GM12864 (cell line): ENCODE data around the gene MKS1.

Experiments used
- DNase-seq: peaks from one replicate; pipeline ENCODE4 v3.0.0-alpha.2; 2011; ENCODE audit warnings: low read depth
- H3K4me3 ChIP-seq: 2 replicates; pipeline ENCODE4 v1.5.1; 2011; ENCODE audit warnings: mild to moderate bottlenecking, low read depth, low read length, control low read depth
- CTCF ChIP-seq: IDR thresholded peaks from 2 replicates; pipeline ENCODE4 v1.5.1; 2011; ENCODE audit warnings: low read depth, mild to moderate bottlenecking, moderate library complexity, low read length, control low read depth, inconsistent platforms; ENCODE audit errors: missing control alignments

Gene MKS1

GRCh38 chr17:58204796-58205195, 14.3 kb downstream of the MKS1 start:
- TF ChIP-seq CTCF, result no peak
- no peak for DNase-seq
- no peak overlapping the region for H3K4me3 ChIP-seq

GRCh38 chr17:58202859-58203258, 16.2 kb downstream of the MKS1 start:
- no peak for DNase-seq
- no peak for TF ChIP-seq CTCF
- no peak overlapping the region for H3K4me3 ChIP-seq

GRCh38 chr17:58200024-58200633, 18.9 kb downstream of the MKS1 start:
- H3K4me3 ChIP-seq, result no peak overlapping the region
- TF ChIP-seq CTCF, result peak; percentile 81
- no peak for DNase-seq

- no peak for DNase-seq
- TF ChIP-seq CTCF, result no peak
- no peak overlapping the region for H3K4me3 ChIP-seq
Measured at GRCh38 chr17:58196610-58197009, 22.4 kb downstream of the MKS1 start.

- TF ChIP-seq CTCF, result no peak
- DNase-seq, result no peak
- H3K4me3 ChIP-seq, result no peak overlapping the region
Measured at GRCh38 chr17:58195518-58196123, 23.4 kb downstream of the MKS1 start.

- TF ChIP-seq CTCF, result no peak
- H3K4me3 ChIP-seq, result no peak overlapping the region
- no peak for DNase-seq
Measured at GRCh38 chr17:58193641-58194255, 25.3 kb downstream of the MKS1 start.
